ENCODE measurements around the gene TRMT11.
"Not testable (repeated sequence)": the region's sequence is repeated elsewhere in the genome, so short reads cannot be mapped to it uniquely, and the experiment has no call there.

Gene TRMT11

DNA sequence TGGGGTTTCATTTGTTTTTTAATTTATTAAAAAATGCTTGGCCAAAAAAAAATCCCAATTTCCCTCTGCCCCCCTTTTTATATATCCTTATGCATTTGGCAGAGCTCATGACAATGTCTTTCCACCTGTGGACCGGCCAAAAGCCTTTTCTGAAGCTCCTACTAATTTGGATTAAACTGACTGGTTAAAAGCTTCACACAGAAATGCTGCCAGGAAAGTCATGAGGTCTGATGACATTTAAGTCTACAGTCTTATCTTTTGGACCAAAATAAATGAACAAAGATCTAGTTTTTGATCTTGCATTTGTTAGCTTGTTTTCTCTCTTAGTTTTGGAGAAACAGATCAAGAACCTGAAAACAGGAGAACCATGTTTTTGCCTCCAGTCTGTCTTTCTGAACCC is 66.1 kb downstream of the TRMT11 start:
- POLR2A ChIA-PET (ENCODE audit: low non-redundant PET) = no interaction called here
- CTCF ChIA-PET = interaction anchor here (0.7 kb wide), 1 partner anchor 38 kb away, joined by 4 read pairs; no protein-coding TSS in a partner anchor
- no peak overlapping the region for H3K27ac ChIP-seq
- no peak for DNase-seq (ENCODE audit: low spot score)
- TF ChIP-seq, protein P1, sequence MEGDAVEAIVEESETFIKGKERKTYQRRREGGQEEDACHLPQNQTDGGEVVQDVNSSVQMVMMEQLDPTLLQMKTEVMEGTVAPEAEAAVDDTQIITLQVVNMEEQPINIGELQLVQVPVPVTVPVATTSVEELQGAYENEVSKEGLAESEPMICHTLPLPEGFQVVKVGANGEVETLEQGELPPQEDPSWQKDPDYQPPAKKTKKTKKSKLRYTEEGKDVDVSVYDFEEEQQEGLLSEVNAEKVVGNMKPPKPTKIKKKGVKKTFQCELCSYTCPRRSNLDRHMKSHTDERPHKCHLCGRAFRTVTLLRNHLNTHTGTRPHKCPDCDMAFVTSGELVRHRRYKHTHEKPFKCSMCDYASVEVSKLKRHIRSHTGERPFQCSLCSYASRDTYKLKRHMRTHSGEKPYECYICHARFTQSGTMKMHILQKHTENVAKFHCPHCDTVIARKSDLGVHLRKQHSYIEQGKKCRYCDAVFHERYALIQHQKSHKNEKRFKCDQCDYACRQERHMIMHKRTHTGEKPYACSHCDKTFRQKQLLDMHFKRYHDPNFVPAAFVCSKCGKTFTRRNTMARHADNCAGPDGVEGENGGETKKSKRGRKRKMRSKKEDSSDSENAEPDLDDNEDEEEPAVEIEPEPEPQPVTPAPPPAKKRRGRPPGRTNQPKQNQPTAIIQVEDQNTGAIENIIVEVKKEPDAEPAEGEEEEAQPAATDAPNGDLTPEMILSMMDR (conservative IDR thresholded peaks at IDR 0.05; ENCODE audit: low read depth) = no peak

DNA sequence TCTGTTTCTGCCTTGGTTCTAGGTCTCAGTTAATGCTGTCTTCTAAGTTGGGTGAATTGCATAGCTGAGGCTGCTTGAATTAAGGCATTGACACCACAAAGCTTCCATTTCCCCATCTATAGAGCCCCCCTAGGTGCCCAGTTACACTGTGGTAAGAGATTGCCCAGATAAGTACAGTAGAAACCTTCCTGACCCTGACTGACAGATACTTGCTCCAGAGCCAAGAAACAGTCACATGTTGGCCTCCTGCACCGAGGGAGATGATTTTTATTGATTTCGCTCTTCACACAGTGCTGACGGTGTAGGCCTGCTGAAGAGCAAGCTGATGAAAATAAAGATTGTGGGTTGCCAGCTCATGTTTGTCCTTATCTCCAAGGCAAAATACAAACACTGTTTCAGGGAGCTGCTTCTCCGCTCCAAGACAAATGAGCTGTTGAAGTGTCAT is 67.9 kb downstream of the TRMT11 start:
- ChIA-PET POLR2A (ENCODE audit: low non-redundant PET) (no interaction called here), CTCF (no interaction called here)

DNA sequence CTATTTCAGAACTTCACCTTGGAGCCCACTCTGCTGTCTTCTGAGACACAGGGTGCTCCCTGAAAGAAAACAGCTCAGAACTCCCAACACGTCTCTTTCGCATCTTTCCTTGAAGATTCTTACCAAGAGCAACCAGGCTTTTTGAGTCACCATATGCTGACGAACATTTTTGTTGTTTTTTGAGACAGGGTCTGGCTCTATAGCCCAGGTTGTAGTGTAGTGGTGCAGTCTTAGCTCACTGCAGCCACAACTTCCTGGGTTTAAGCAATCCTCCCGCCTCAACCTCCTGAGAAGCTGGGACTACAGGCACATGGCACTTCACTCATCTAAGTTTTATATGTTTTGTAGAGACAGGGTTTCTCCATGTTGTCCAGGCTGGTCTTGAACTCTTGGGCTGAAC is 68.5 kb downstream of the TRMT11 start:
- CTCF ChIA-PET = no interaction called here
- H3K27ac ChIP-seq = no peak overlapping the region
- DNase-seq (ENCODE audit: low spot score) = no peak
- POLR2A ChIA-PET (ENCODE audit: low non-redundant PET) = no interaction called here
- TF ChIP-seq, protein P1 (conservative IDR thresholded peaks at IDR 0.05; ENCODE audit: low read depth) = no peak

More for the DNA sequence above, 67.9 kb downstream of the TRMT11 start:
- TF ChIP-seq, protein P1 (conservative IDR thresholded peaks at IDR 0.05; ENCODE audit: low read depth) = no peak
- DNase-seq (ENCODE audit: low spot score) = no peak
- no peak overlapping the region for H3K27ac ChIP-seq

DNA sequence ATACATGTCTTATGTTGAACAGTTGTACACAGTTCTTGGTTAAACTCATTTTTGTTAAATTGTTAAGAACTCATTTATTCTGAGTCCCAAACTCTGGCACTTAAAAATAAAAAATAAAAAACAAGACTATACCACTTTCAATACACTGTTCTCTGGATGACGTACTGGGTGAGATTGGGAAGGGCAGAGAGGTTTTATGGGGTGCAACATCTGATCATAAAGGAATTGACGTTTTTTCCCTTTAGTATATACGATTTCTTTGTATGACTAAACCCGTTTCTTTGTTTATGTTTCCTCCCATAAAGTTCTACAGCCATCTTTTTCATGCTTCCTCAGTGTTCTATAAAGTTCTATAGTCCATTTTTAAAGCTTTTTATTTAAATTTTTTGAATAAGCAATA is 69.1 kb downstream of the TRMT11 start:
- DNase-seq (ENCODE audit: low spot score) = no peak
- CTCF ChIA-PET = interaction anchor here (0.7 kb wide), 1 partner anchor 9 kb away, joined by 3 read pairs; no protein-coding TSS in a partner anchor
- POLR2A ChIA-PET (ENCODE audit: low non-redundant PET) = no interaction called here
- no peak overlapping the region for H3K27ac ChIP-seq
- TF ChIP-seq, protein P1 (conservative IDR thresholded peaks at IDR 0.05; ENCODE audit: low read depth) = no peak

DNA sequence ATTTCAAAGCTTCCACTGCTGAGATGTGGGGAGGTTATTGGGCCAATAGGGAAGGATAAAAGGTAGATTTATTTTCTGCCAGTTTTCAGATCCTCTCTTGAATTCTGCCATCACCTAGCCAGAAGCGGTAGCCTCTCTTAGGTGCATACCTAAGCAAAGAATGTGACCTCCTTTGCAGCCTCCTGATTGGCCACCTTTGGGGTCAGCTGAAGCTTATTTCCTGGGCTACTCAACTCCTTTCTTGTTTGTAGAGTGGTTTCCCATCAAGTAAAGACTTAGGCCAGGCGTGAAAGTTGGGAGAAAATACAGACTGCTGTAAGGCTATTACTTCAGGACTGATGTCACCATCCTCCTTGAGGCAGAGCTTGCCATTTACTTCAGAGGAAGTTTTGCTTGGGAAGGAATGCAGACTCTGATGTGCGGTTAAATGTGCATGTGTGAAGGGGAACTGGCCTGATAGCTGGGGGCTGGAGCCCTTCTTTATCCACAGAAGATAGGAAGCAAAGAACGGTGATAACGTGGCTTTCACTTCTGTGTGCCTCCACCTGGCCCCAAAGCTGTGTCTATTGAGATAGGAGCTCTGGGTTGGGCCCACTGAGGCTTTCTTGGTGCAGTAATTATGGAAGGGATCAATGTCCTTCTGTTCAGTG is 70.1 kb downstream of the TRMT11 start:
- no peak overlapping the region for H3K27ac ChIP-seq
- TF ChIP-seq, protein P1 (conservative IDR thresholded peaks at IDR 0.05; ENCODE audit: low read depth) = no peak
- no peak for DNase-seq (ENCODE audit: low spot score)
- ChIA-PET POLR2A (ENCODE audit: low non-redundant PET) (no interaction called here), CTCF (no interaction called here)

DNA sequence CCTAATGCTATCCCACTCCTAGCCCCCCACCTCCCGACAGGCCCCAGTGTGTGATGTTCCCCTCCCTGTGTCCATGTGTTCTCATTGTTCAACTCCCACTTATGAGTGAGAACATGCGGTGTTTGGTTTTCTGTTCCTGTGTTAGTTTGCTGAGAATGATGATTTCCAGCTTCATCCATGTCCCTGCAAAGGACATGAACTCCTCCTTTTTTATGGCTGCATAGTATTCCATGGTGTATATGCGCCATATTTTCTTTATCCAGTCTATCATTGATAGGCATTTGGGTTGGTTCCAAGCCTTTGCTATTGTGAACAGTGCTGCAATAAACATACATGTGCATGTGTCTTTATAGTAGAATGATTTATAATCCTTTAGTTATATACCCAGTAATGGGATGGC is 71.7 kb downstream of the TRMT11 start:
- DNase-seq (ENCODE audit: low spot score); POLR2A ChIA-PET (ENCODE audit: low non-redundant PET); H3K27ac ChIP-seq: not testable (repeated sequence)
- CTCF ChIA-PET = interaction anchor here (1.2 kb wide), 1 partner anchor 62 kb away, joined by 3 read pairs; no protein-coding TSS in a partner anchor

DNA sequence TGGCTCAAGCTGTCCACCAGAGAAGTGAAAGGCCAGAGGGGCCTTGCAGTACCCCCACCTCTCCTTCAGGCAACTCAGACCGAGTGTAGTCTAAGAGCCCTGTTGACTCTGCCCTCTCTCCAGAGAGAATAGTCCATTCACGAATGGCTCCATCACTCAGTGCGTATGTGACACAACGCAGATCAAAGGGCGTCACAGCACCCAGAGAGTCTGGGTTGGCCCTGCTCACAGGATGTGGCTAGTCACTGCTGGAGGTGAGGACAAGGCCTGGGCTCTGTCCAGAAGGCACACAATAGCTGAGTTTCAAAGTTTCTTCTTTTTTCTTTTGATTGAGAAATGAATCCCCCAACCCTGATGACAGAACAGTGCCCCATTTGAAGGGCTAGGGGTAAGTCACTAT is 74.1 kb downstream of the TRMT11 start:
- ChIA-PET POLR2A (ENCODE audit: low non-redundant PET) (no interaction called here), CTCF (no interaction called here)
- no peak overlapping the region for H3K27ac ChIP-seq
- DNase-seq (ENCODE audit: low spot score) = no peak
- TF ChIP-seq, protein P1 (conservative IDR thresholded peaks at IDR 0.05; ENCODE audit: low read depth) = no peak

Data from RWPE1 (cell line).